Effector memory CD4-positive, alpha-beta T cell (primary cell): ENCODE measurements around the gene CST1.
"Not testable (repeated sequence)": the region's sequence is repeated elsewhere in the genome, so short reads cannot be mapped to it uniquely, and the experiment has no call there.

Experiments
- DNase-seq, 3 donors: peaks; one replicate each; pipeline ENCODE4 v3.0.0-alpha.2; 2020
- H3K27ac ChIP-seq: 2 replicates; pipeline ENCODE4 v1.7.0; 2013; ENCODE audit warnings: mild to moderate bottlenecking, low read length, moderate library complexity; ENCODE audit not compliant: insufficient read depth, poor library complexity, severe bottlenecking
- H3K27me3 ChIP-seq: replicated peaks from 2 replicates; pipeline ENCODE4 v1.7.0; 2013; ENCODE audit warnings: mild to moderate bottlenecking, low read length; ENCODE audit not compliant: insufficient read depth, control insufficient read depth, poor library complexity, severe bottlenecking
- H3K36me3 ChIP-seq: 2 replicates; pipeline ENCODE4 v1.7.0; 2013; ENCODE audit warnings: mild to moderate bottlenecking, low read length, moderate library complexity; ENCODE audit not compliant: control insufficient read depth, insufficient read depth
- H3K4me1 ChIP-seq: 2 replicates; pipeline ENCODE4 v1.7.0; 2013; ENCODE audit warnings: low read length, mild to moderate bottlenecking; ENCODE audit not compliant: control insufficient read depth, insufficient read depth, poor library complexity, severe bottlenecking
- H3K4me3 ChIP-seq: 2 replicates; pipeline ENCODE4 v1.7.0; 2013; ENCODE audit warnings: low read length, low read depth, mild to moderate bottlenecking; ENCODE audit not compliant: insufficient read depth, poor library complexity, severe bottlenecking
- H3K9me3 ChIP-seq: 2 replicates; pipeline ENCODE4 v1.7.0; 2013; ENCODE audit warnings: mild to moderate bottlenecking, low read length, moderate library complexity; ENCODE audit not compliant: control insufficient read depth

The CST1 gene

GRCh38 chr20:23747551-23747950 lies 3.2 kb downstream of the CST1 start:
- H3K36me3 ChIP-seq, H3K4me3 ChIP-seq, H3K27me3 ChIP-seq, H3K27ac ChIP-seq, DNase-seq, H3K4me1 ChIP-seq, H3K9me3 ChIP-seq: not testable (repeated sequence)

DNA sequence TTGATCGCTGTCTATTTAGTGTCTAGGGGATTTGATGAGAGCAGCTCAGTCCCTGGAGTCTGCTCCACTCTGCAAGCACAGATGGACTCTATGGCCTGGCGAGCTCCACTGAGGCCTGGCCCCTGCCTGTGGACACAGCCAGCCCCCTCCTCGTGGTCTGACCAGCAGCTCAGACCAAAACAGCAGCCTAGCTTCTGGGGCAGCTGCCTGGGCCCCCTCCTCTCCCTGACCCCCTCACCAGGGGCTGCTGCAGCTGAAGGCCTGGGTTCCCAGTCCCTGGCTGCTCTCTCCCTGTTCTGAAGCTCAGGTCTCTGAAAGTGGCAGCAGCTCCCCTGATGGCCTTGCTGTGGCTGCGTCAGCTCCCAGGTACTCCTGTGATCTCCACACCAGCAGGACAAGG lies 3.6 kb downstream of the CST1 start:
- not testable (repeated sequence) for H3K27ac ChIP-seq, H3K27me3 ChIP-seq, H3K36me3 ChIP-seq, DNase-seq, H3K4me1 ChIP-seq, H3K4me3 ChIP-seq, H3K9me3 ChIP-seq

DNA sequence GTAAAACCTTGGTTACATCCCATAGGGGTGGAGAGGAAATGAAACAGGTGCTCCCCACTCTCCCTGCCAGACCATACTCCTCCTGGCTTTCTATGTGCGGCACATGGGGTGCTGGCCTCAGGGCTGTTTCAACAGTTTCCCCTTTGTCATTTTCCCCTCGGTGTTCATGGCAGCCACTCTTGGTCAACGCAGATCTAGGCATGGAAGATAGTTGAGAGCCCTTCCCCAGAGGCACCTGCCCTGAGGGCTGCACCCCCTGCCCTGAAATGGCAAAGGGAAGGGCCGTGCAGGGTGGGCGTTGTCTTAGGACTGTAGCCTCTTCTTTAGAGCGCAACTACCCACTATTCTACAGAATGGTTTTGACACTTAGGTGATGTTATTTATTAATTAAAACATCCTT lies 4.4 kb downstream of the CST1 start:
- no peaks in the 10 kb centered on the region for H3K36me3 ChIP-seq
- H3K27ac ChIP-seq = no peak overlapping the region
- DNase-seq = no peak
- H3K4me1 ChIP-seq = no peaks in the 10 kb centered on the region
- H3K9me3 ChIP-seq = no peaks in the 10 kb centered on the region
- H3K4me3 ChIP-seq = no peak overlapping the region
- H3K27me3 ChIP-seq = no peaks in the 10 kb centered on the region

DNA sequence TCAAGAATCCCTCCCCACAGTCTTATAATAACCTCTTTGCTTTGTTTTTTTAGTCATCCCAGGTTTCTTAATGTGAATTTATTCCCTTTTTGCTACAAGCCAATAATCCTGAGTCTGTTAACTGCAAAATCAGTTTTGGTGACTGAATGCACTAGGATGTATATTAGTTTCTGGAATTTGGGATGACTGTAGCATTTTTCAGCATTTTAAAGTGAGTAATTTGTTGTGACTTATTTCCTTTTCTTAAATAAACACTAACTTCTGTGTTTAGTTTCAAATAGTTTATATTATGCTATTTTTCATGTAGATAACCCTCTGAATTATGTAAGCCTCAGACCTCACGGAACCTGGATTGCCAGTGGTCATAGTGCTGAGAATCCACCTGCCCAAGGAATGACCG lies 5.5 kb downstream of the CST1 start:
- H3K27ac ChIP-seq = no peak overlapping the region
- no peak for DNase-seq
- H3K27me3 ChIP-seq = no peaks in the 10 kb centered on the region
- no peaks in the 10 kb centered on the region for H3K4me1 ChIP-seq
- H3K36me3 ChIP-seq = no peaks in the 10 kb centered on the region
- no peak overlapping the region for H3K4me3 ChIP-seq
- H3K9me3 ChIP-seq = no peaks in the 10 kb centered on the region

- DNase-seq = no peak
- Histone ChIP-seq H3K27ac (no peak overlapping the region), H3K36me3 (no peaks in the 10 kb centered on the region), H3K9me3 (no peaks in the 10 kb centered on the region), H3K4me1 (no peaks in the 10 kb centered on the region), H3K4me3 (no peak overlapping the region), H3K27me3 (no peaks in the 10 kb centered on the region)
Measured at GRCh38 chr20:23744817-23745216, 5.9 kb downstream of the CST1 start.

- not testable (repeated sequence) for DNase-seq, H3K9me3 ChIP-seq, H3K4me3 ChIP-seq, H3K27ac ChIP-seq, H3K4me1 ChIP-seq, H3K27me3 ChIP-seq, H3K36me3 ChIP-seq
Measured at GRCh38 chr20:23735391-23735790, 15.3 kb downstream of the CST1 start.

GRCh38 chr20:23734949-23735348 lies 15.8 kb downstream of the CST1 start:
- not testable (repeated sequence) for H3K4me3 ChIP-seq, H3K36me3 ChIP-seq, H3K27me3 ChIP-seq, H3K9me3 ChIP-seq, H3K4me1 ChIP-seq, DNase-seq, H3K27ac ChIP-seq

- not testable (repeated sequence) for DNase-seq, H3K4me3 ChIP-seq, H3K27me3 ChIP-seq, H3K9me3 ChIP-seq, H3K4me1 ChIP-seq, H3K27ac ChIP-seq, H3K36me3 ChIP-seq
Measured at GRCh38 chr20:23734440-23734839, 16.3 kb downstream of the CST1 start.

GRCh38 chr20:23727016-23727415 lies 23.7 kb downstream of the CST1 start:
- Histone ChIP-seq H3K4me3 (no peak overlapping the region), H3K27me3 (no peaks in the 10 kb centered on the region), H3K4me1 (no peaks in the 10 kb centered on the region), H3K27ac (no peak overlapping the region), H3K9me3 (no peaks in the 10 kb centered on the region), H3K36me3 (no peaks in the 10 kb centered on the region)
- no peak for DNase-seq

DNA sequence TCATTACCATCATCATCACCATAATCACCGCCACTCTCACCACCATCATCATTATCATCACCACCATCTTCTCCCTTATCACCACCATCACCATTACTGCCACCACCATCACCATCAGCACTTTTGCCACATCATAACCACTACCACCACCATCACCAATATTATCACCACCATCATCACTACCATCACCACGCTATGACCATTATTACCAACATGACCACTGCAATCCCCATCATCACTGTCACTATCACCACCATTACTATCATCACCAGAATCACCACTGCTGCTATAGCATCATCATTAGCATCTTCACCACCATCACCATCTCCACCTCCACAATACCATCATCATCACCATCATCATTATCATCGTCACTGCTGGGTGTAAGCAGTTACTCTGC lies 25.6 kb downstream of the CST1 start:
- no peak for DNase-seq
- Histone ChIP-seq H3K27me3 (no peaks in the 10 kb centered on the region), H3K27ac (no peak overlapping the region), H3K4me3 (no peak overlapping the region), H3K36me3 (no peaks in the 10 kb centered on the region), H3K9me3 (no peaks in the 10 kb centered on the region), H3K4me1 (no peaks in the 10 kb centered on the region)

- not testable (repeated sequence) for H3K4me3 ChIP-seq, H3K27ac ChIP-seq, H3K27me3 ChIP-seq, H3K4me1 ChIP-seq, DNase-seq, H3K9me3 ChIP-seq, H3K36me3 ChIP-seq
Measured at GRCh38 chr20:23723659-23724307, 27.0 kb downstream of the CST1 start.
